B cell (primary cell): ENCODE data around the gene AFF3. TPM values are rescaled to one million over a fixed set of nuclear protein-coding genes. Genes with fewer than 3 reads are reported as not detected.

Experiments used
- ATAC-seq: fragments of 200-7000 bp; cut with Tn5 transposase; one replicate; pipeline ENCODE4 v1.10.0; 2021; ENCODE audit warnings: low read depth, mild to moderate bottlenecking, moderate number of reproducible peaks, moderate library complexity
- CTCF ChIA-PET: fragments of 350-600 bp; sonication (Branson Sonifier 250); formaldehyde crosslinking; loops from one replicate; lab custom pipeline; 2021; ENCODE audit warnings: antibody characterized with exemption, inconsistent platforms; lab: Charles Lee
- POLR2A ChIA-PET: fragments of 350-600 bp; sonication (Branson Sonifier 250); formaldehyde crosslinking; loops from one replicate; lab custom pipeline; 2021; ENCODE audit warnings: antibody characterized with exemption; lab: Charles Lee
- DNase-seq: peaks from one replicate; pipeline ENCODE4 v3.0.0; 2013
- H2AFZ ChIP-seq: 2 replicates; pipeline ENCODE4 v1.6.1; 2012; ENCODE audit warnings: mild to moderate bottlenecking, low read depth, low read length; ENCODE audit not compliant: insufficient read depth, poor library complexity, severe bottlenecking
- H3K27ac ChIP-seq, 2 donors: 1 replicate in 1 of 2; 2 replicates in 1 of 2; pipeline ENCODE4 v1.5.1; 2012 to 2013; ENCODE audit warnings: low read length in 2 of 2, mild to moderate bottlenecking in 2 of 2, moderate library complexity in 1 of 2
- H3K27me3 ChIP-seq, 4 experiments: fragments of 200-600 bp in 1 of 4; sonication (generic) in 1 of 4; replicated peaks in 1 of 4; 1 replicate in 2 of 4; 2 replicates in 2 of 4; pipeline versions ENCODE4 v1.6.1 to v1.7.0; 2013 to 2016; ENCODE audit warnings: low read length in 3 of 4, mild to moderate bottlenecking in 2 of 4, mixed read lengths in 1 of 4, moderate library complexity in 1 of 4; ENCODE audit not compliant: insufficient read depth in 4 of 4, control insufficient read depth in 3 of 4; ENCODE audit errors: control extremely low read depth in 1 of 4
- H3K36me3 ChIP-seq, 2 experiments: replicated peaks in 1 of 2; 1 replicate in 1 of 2; 2 replicates in 1 of 2; pipeline versions ENCODE4 v1.6.1 to v1.7.1; 2013; ENCODE audit warnings: low read length in 1 of 2; ENCODE audit not compliant: insufficient read depth in 2 of 2, control insufficient read depth in 1 of 2; ENCODE audit errors: control extremely low read depth in 1 of 2, extremely low read depth in 1 of 2
- H3K4me1 ChIP-seq, 2 donors: fragments of 200-600 bp in 1 of 2; sonication (generic) in 1 of 2; 1 replicate in 1 of 2; 2 replicates in 1 of 2; pipeline versions ENCODE4 v1.5.1 to v1.6.1; 2013 to 2017; ENCODE audit warnings: low read length in 2 of 2; ENCODE audit not compliant: control insufficient read depth in 2 of 2, insufficient read depth in 2 of 2
- H3K4me2 ChIP-seq: replicated peaks from 2 replicates; pipeline ENCODE3; 2012; ENCODE audit warnings: mild to moderate bottlenecking, low read depth, low read length; ENCODE audit not compliant: poor library complexity, severe bottlenecking
- H3K4me3 ChIP-seq, 5 experiments: fragments of 200-600 bp in 1 of 5; sonication (generic) in 1 of 5; 1 replicate in 3 of 5; 2 replicates in 2 of 5; pipeline versions ENCODE4 v1.5.1 to v1.7.0; 2011 to 2016; ENCODE audit warnings: low read length in 4 of 5, mild to moderate bottlenecking in 4 of 5, low read depth in 2 of 5, control low read depth in 1 of 5, moderate library complexity in 1 of 5; ENCODE audit not compliant: insufficient read depth in 1 of 5; ENCODE audit errors: control extremely low read depth in 1 of 5, extremely low read depth in 1 of 5
- H3K79me2 ChIP-seq: fragments of 200-600 bp; sonication (generic); one replicate; pipeline ENCODE4 v1.6.0; 2016; ENCODE audit warnings: low read length; ENCODE audit not compliant: control insufficient read depth, insufficient read depth
- H3K9ac ChIP-seq: fragments of 200-600 bp; sonication (generic); 2 replicates; pipeline ENCODE4 v1.6.1; 2017; ENCODE audit warnings: mild to moderate bottlenecking, low read length, moderate library complexity
- H3K9me3 ChIP-seq, 3 donors: one replicate each; pipeline versions ENCODE4 v1.6.1 to v1.7.1; 2013; ENCODE audit warnings: low read length in 2 of 3; ENCODE audit not compliant: control insufficient read depth in 2 of 3, insufficient read depth in 1 of 3; ENCODE audit errors: control extremely low read depth in 1 of 3
- H4K20me1 ChIP-seq: 2 replicates; pipeline ENCODE4 v1.6.0; 2012; ENCODE audit warnings: mild to moderate bottlenecking, low read length; ENCODE audit not compliant: insufficient read depth, control insufficient read depth, poor library complexity, severe bottlenecking
- H3K27ac Mint-ChIP-seq: one replicate; pipeline ENCODE4 v1.8.0; 2021; ENCODE audit warnings: mixed read lengths
- H3K27me3 Mint-ChIP-seq: one replicate; pipeline ENCODE4 v1.8.0; 2021; ENCODE audit warnings: mixed read lengths
- H3K4me1 Mint-ChIP-seq: one replicate; pipeline ENCODE4 v1.8.0; 2021; ENCODE audit warnings: mixed read lengths
- H3K4me3 Mint-ChIP-seq: one replicate; pipeline ENCODE4 v1.8.0; 2021; ENCODE audit warnings: mixed read lengths
- H3K9me3 Mint-ChIP-seq: one replicate; pipeline ENCODE4 v1.8.0; 2022; ENCODE audit warnings: mixed read lengths; ENCODE audit not compliant: insufficient read depth
- EZH2 ChIP-seq: IDR thresholded peaks from 2 replicates; pipeline ENCODE4 v1.6.1; 2012; ENCODE audit warnings: borderline replicate concordance, low read depth, mild to moderate bottlenecking, moderate library complexity, low read length; ENCODE audit not compliant: insufficient read depth, poor library complexity, severe bottlenecking
- WGBS: methylation state at CpG from one replicate; pipeline ENCODE4 v1.1.5; 2013; ENCODE audit warnings: missing lambda C conversion rate; ENCODE audit not compliant: insufficient coverage; 5-methylcytosine and 5-hydroxymethylcytosine counted together
- intact Hi-C: fragments of 100-400 bp; cut with micrococcal nuclease; formaldehyde crosslinking; loops from one replicate; pipeline ENCODE4 v1.10.0; 2022
- polyA plus RNA-seq: library from polyadenylated mRNA; depleted of rRNA; stranded (reverse); fragments of >200 nt; gene quantifications from 2 replicates; pipeline ENCODE4 v1.2.3, GENCODE V29; 2012
- total RNA-seq, 2 donors: library from RNA; stranded (reverse); fragments of 120-200 nt in 1 of 2; gene quantifications; 1 replicate in 1 of 2; 2 replicates in 1 of 2; pipeline versions ENCODE4 v1.2.3 to v1.2.4, GENCODE V29; 2013 to 2022
- TF ChIP-seq, protein P1 (sequence below): fragments of 200-600 bp; IDR thresholded peaks from one replicate; pipeline ENCODE4 v1.8.0; 2022; ENCODE audit warnings: antibody characterized with exemption, mild to moderate bottlenecking

Gene AFF3
- total and polyA plus RNA-seq, 2 donors (not counting 1 experiment from before 2014, with no cell fraction given), result 117 to 830 TPM

- H3K9ac ChIP-seq, result no peak overlapping the region
- ATAC-seq, result no peak
These were observed 89.1 kb downstream of the AFF3 start for GRCh38 chr2:100053087-100053885.

GRCh38 chr2:100052650-100053049, 89.7 kb downstream of the AFF3 start:
- ChIA-PET CTCF (interaction anchor here (1.1 kb wide), 1 partner anchor 209 kb away, joined by 5 read pairs; no protein-coding TSS in a partner anchor), POLR2A (no interaction called here)
- intact Hi-C loops, result no loop called here
- H3K27ac ChIP-seq, result peak overlapping the region in 1 of 2 donors; percentile 38
- no peak for DNase-seq
- TF ChIP-seq EZH2, result no peak
- TF ChIP-seq, protein P1, sequence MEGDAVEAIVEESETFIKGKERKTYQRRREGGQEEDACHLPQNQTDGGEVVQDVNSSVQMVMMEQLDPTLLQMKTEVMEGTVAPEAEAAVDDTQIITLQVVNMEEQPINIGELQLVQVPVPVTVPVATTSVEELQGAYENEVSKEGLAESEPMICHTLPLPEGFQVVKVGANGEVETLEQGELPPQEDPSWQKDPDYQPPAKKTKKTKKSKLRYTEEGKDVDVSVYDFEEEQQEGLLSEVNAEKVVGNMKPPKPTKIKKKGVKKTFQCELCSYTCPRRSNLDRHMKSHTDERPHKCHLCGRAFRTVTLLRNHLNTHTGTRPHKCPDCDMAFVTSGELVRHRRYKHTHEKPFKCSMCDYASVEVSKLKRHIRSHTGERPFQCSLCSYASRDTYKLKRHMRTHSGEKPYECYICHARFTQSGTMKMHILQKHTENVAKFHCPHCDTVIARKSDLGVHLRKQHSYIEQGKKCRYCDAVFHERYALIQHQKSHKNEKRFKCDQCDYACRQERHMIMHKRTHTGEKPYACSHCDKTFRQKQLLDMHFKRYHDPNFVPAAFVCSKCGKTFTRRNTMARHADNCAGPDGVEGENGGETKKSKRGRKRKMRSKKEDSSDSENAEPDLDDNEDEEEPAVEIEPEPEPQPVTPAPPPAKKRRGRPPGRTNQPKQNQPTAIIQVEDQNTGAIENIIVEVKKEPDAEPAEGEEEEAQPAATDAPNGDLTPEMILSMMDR, result no peak
- no peaks in the 10 kb centered on the region for H3K4me1 ChIP-seq
- H3K9ac ChIP-seq, result no peak overlapping the region
- peaks cover 87% of the 10 kb centered on the region for H4K20me1 ChIP-seq
- peaks cover 99% of the 10 kb centered on the region for H3K79me2 ChIP-seq
- H3K4me2 ChIP-seq, result no peak overlapping the region
- no peak overlapping the region for H3K4me3 Mint-ChIP-seq
- H3K27ac Mint-ChIP-seq, result peak overlapping the region; percentile 26
- H3K27me3 Mint-ChIP-seq, result no peaks in the 10 kb centered on the region
- H3K4me1 Mint-ChIP-seq, result peaks cover 29% of the 10 kb centered on the region
- no peaks in the 10 kb centered on the region for H3K9me3 Mint-ChIP-seq
- no peaks in the 10 kb centered on the region for H3K27me3 ChIP-seq
- no peak overlapping the region for H3K4me3 ChIP-seq
- H3K9me3 ChIP-seq, result no peaks in the 10 kb centered on the region
- ATAC-seq, result no peak
- H2AFZ ChIP-seq, result no peak overlapping the region
- peaks cover 4 to 68% of the 10 kb centered on the region in 2 experiments for H3K36me3 ChIP-seq
- WGBS, result 80% methylated on average over 1 of the region's 4 CpGs

More at GRCh38 chr2:100053087-100053885, 89.1 kb downstream of the AFF3 start:
- intact Hi-C loops, result no loop called here
- TF ChIP-seq EZH2, result no peak
- TF ChIP-seq, protein P1, result no peak
- no peaks in the 10 kb centered on the region for H3K9me3 Mint-ChIP-seq
- H3K27ac Mint-ChIP-seq, result peak overlapping the region; percentile 64
- WGBS, result 54% methylated on average over 3 of the region's 5 CpGs
- ChIA-PET POLR2A (no interaction called here), CTCF (interaction anchor here (1.1 kb wide), 1 partner anchor 209 kb away, joined by 5 read pairs; no protein-coding TSS in a partner anchor)
- H3K4me1 Mint-ChIP-seq, result peaks cover 30% of the 10 kb centered on the region
- H3K27me3 Mint-ChIP-seq, result no peaks in the 10 kb centered on the region
- H2AFZ ChIP-seq, result no peak overlapping the region
- no peaks in the 10 kb centered on the region for H3K9me3 ChIP-seq
- DNase-seq, result no peak
- peaks cover 99% of the 10 kb centered on the region for H3K79me2 ChIP-seq
- no peak overlapping the region for H3K4me3 Mint-ChIP-seq
- peaks cover 86% of the 10 kb centered on the region for H4K20me1 ChIP-seq
- H3K4me1 ChIP-seq, result no peaks in the 10 kb centered on the region
- no peaks in the 10 kb centered on the region for H3K27me3 ChIP-seq
- no peak overlapping the region for H3K4me2 ChIP-seq
- peaks cover 4 to 74% of the 10 kb centered on the region in 2 experiments for H3K36me3 ChIP-seq
- no peak overlapping the region for H3K4me3 ChIP-seq
- H3K27ac ChIP-seq, result no peak overlapping the region
